UCSD-AML1 (cell line): ENCODE measurements around the gene TRIM27.
"Not testable (repeated sequence)": the region's sequence is repeated elsewhere in the genome, so short reads cannot be mapped to it uniquely, and the experiment has no call there.

ENCODE experiments used
- DNase-seq: peaks from one replicate; lab custom pipeline; 2025; ENCODE audit not compliant: unreplicated experiment; lab: John Stamatoyannopoulos, UW

The TRIM27 gene

GRCh38 chr6:28865401-28866204 lies 58.2 kb downstream of the TRIM27 start:
- peak; percentile 22 for DNase-seq

GRCh38 chr6:28864326-28864923 lies 59.4 kb downstream of the TRIM27 start:
- no peak for DNase-seq

GRCh38 chr6:28863604-28864325 lies 60.0 kb downstream of the TRIM27 start:
- DNase-seq = peak; percentile 77

- DNase-seq = no peak
Measured at GRCh38 chr6:28862077-28862476, 61.7 kb downstream of the TRIM27 start.

GRCh38 chr6:28861339-28861738 lies 62.4 kb downstream of the TRIM27 start:
- no peak for DNase-seq

- DNase-seq = no peak
Measured at GRCh38 chr6:28860581-28860980, 63.2 kb downstream of the TRIM27 start.

- no peak for DNase-seq
Measured at GRCh38 chr6:28858963-28859362, 64.8 kb downstream of the TRIM27 start.

GRCh38 chr6:28856620-28857005 lies 67.2 kb downstream of the TRIM27 start:
- no peak for DNase-seq

- not testable (repeated sequence) for DNase-seq
Measured at GRCh38 chr6:28854405-28854804, 69.4 kb downstream of the TRIM27 start.
